ENCODE results near the gene GOLGA8F.
"Not testable (repeated sequence)": the region's sequence is repeated elsewhere in the genome, so short reads cannot be mapped to it uniquely, and the experiment has no call there.

GOLGA8F gene, protein sequence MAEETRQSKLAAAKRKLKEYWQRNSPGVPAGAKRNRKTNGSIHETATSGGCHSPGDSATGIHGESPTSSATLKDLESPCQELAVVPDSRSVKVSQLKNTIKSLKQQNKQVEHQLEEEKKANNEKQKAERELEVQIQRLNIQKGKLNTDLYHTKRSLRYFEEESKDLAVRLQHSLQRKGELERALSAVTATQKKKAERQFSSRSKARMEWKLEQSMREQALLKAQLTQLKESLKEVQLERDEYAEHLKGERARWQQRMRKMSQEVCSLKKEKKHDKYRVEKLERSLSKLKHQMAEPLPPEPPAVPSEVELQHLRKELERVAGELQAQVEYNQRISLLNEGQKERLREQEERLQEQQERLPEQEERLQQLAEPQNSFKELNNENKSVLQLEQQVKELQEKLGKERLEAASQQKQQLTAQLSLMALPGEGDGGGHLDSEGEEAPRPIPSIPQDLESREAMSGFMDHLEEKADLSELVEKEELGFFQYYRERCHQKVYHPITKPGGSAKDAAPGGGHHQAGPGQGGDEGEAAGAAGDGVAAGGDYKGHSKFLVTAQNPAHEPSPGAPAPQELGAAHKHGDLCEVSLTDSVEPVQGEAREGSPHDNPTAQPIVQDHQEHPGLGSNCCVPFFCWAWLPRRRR

DNA sequence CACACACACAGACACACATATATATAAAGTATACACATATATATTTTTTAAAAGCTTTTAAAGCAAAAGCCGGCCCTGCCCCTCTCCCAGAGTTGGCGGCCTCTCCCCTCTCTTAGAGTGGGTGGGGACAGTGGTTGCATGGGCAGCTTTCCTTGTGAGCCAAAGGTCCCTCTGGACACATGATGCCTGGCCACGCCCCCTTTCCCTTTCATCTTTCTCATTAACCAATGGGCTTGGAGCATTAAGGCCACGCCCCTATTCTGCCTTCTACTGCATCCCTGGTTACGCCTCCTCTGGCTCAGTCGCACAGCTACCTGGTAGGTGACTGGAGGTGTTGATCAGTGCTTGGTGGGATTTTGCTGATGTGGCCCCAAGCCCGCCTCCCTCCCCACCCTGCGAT, at the start of gene GOLGA8F:
Gene GOLGA8F (plus strand): TSS at position 301 of the 400 bp plus-strand sequence. CDS start 98 bp downstream, at position 399.
- DNase-seq, result not testable (repeated sequence)

DNA sequence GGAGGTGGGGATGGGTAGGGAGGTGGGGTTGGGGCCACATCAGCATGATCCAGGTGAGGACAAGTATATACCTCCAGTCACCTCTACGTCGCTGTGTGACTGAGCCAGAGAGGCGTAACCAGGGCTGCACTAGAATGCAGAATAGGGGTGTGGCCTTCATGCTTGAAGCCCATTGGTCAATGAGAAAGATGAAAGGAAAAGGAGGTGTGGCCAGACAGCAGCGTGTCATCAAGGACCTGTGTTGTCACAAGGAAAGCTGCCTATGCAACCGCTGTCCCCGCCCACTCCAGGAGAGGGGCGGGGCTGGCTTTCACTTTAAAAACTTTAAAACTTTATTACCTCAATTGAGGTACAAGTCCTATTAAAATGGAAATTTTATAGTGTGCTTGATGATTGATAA, 20.5 kb upstream of the GOLGA8F start, which contains the start of gene GOLGA6L24:
Gene GOLGA6L24 (minus strand): TSS at position 101 of the 400 bp plus-strand sequence. CDS start 61 bp downstream, at position 40.
- DNase-seq, result not testable (repeated sequence)

DNA sequence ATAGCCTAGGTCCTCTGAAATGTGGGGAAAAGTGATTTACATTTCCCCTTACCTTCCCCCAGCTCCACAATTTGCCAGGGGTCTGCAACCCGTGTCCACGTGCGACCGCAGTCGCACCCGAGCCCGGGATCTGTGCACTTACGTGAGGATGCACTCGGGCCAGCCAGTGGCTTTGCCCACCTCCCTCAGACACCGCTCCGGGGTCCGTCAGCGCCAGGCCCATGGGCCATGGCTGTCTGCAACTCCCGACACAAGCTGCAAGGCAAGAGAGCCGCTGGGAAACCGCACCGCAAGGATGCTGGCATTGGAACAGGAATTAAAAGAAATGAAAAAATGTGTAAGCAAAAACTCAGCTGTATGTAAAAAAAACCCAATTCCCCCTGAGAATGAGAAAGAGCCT, 13.0 kb upstream of the GOLGA8F start:
- DNase-seq, result not testable (repeated sequence)

DNA sequence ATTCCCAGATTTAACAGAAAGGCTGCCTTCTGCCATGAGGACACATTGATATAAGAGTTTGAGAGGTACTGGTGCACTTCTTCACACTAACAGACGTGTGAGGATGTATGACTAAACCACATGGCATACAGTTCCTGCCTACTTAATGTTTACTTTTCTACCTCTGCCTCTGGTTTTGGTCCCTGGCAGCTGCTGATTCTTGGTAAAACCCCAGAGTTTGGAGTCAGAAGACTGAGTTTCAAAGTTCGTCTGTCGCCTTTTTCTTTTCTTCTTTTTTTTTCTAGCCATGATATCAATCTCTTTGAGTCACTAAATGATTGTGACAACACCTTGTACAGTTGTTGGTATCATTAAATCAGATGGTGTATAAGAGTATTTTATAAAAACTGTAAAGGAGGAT, 1.6 kb downstream of the GOLGA8F start:
- not testable (repeated sequence) for DNase-seq

DNA sequence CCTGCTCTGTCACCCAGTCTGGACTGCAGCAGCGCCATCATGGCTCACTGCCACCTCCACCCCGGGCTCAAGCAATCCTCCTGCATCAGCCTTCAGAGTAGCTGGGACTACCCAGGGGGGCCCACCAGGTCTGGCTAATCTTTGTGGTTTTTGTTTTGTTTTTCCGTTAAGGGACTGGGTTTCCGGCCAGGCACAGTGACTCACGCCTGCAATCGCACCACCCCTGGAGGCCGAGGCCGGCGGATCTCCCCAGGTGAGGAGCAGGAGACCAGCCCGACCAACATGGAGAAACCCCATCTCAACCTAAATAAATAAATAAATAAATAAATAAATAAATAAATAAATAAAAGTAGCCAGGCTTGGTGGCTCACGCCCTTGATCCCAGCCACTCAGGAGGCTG, 17.6 kb downstream of the GOLGA8F start:
- not testable (repeated sequence) for DNase-seq

DNA sequence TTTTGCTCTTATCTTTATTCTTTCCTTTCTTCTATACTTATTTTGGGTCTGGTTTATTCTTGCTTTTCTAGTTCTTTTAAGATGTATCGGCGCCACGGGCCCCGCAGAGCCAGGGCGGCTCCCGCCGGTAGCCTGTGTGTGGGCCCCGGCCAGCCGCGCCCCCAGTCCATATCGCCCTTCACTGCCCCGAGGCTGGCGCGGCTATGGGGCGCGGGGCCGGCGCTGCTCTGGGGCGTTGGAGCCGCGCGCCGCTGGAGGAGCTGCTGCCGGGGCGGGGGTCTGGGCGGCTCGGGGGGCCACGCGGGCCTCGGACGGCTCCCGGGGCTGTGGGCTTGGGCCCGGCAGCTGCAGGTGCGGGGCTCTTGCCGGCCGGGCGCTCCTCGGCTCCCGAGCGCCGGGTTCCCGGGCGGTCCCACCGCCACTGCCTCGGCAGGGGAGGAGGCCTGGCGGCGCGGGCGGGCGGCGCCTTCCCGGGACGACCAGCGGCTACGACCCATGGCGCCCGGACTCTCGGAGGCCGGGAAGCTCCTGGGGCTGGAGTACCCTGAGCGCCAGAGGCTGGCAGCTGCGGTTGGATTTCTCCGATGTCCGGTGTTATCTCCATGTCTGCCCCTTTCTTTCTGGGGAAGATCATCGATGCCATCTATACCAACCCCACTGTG, 24.4 kb downstream of the GOLGA8F start:
- not testable (repeated sequence) for DNase-seq

DNA sequence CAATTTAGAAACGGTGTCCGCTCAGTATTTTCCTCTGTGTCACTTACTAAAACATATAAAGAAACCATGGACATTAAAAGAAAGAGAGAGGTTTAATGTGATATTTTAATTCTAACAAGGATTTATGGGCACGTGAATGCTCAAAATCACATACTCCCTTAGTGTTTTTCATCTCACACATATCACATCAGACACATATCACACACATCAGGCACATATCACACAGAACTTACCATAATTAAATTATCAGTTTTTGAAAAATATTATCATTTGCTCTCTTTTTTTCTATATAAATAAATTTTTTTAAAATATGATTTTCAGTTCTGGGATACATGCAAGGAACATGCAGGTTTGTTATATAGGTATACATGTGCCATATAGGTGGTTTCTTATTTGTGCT, 42.0 kb downstream of the GOLGA8F start:
- not testable (repeated sequence) for DNase-seq

DNA sequence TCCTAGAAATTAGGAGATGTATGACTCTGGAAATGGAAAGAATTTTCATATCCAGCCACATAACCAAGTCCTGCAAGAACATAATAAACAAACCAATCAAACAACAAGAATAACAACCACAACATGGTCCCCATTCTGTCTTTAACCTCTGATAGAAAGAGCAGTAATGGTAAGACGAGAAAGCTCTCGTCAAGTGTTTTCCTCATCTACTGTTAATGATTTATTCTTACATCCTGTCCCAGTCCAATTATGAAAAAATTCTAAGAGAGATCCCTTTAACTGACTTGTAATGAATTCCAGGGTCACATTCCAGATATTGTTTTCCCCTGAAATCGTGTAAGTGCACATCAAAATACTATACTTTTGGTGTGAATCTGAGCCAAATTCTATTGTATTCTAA, 57.1 kb downstream of the GOLGA8F start:
- not testable (repeated sequence) for DNase-seq

Data from eye (tissue), 1 donor.